HFF-Myc (cell line): ENCODE results near the gene NOL4L.

Experiments
- DNase-seq: peaks from one replicate; pipeline ENCODE4 v3.0.0-alpha.2; 2011; ENCODE audit warnings: low read depth; ENCODE audit errors: extremely low read depth
- H3K4me3 ChIP-seq: replicated peaks from 2 replicates; pipeline ENCODE4 v1.5.1; 2011; ENCODE audit warnings: low read depth, mild to moderate bottlenecking, control low read depth, low read length
- CTCF ChIP-seq: IDR thresholded peaks from 2 replicates; pipeline ENCODE4 v1.5.1; 2012; ENCODE audit warnings: mild to moderate bottlenecking, low read depth, low read length, control low read depth; ENCODE audit errors: missing control alignments

NOL4L gene

GRCh38 chr20:32522776-32523612 is 62.1 kb downstream of the NOL4L start:
- H3K4me3 ChIP-seq: no peak overlapping the region
- TF ChIP-seq CTCF: no peak
- DNase-seq: no peak

- DNase-seq: no peak
- no peak overlapping the region for H3K4me3 ChIP-seq
Measured at GRCh38 chr20:32522526-32522775, 62.7 kb downstream of the NOL4L start.

GRCh38 chr20:32521780-32522525 is 63.2 kb downstream of the NOL4L start:
- TF ChIP-seq CTCF: peak; percentile 87
- no peak overlapping the region for H3K4me3 ChIP-seq

More at GRCh38 chr20:32522526-32522775, 62.7 kb downstream of the NOL4L start:
- TF ChIP-seq CTCF: no peak

GRCh38 chr20:32520927-32521203 is 64.3 kb downstream of the NOL4L start:
- DNase-seq: no peak
- TF ChIP-seq CTCF: no peak
- H3K4me3 ChIP-seq: no peak overlapping the region

More at GRCh38 chr20:32521780-32522525, 63.2 kb downstream of the NOL4L start:
- peak; percentile 16 for DNase-seq

- DNase-seq: no peak
- no peak overlapping the region for H3K4me3 ChIP-seq
- TF ChIP-seq CTCF: no peak
Measured at GRCh38 chr20:32519381-32519730, 65.8 kb downstream of the NOL4L start.

GRCh38 chr20:32518593-32519380 is 66.3 kb downstream of the NOL4L start:
- no peak for TF ChIP-seq CTCF
- no peak overlapping the region for H3K4me3 ChIP-seq
- DNase-seq: no peak
